Neural crest cell (in vitro differentiated cells): ENCODE data around the gene COX14. TPM values are rescaled to one million over a fixed set of nuclear protein-coding genes. Genes with fewer than 3 reads are reported as not detected.

Source experiments
- DNase-seq: peaks from one replicate; pipeline ENCODE4 v3.0.0; 2021; ENCODE audit warnings: low read depth, mixed read lengths, low spot score
- H3K27ac Mint-ChIP-seq: one replicate; pipeline ENCODE4 v1.8.0; 2021; ENCODE audit warnings: mild to moderate bottlenecking, mixed read lengths; ENCODE audit not compliant: unreplicated experiment
- H3K27me3 Mint-ChIP-seq: 2 replicates; pipeline ENCODE4 v1.8.0; 2021; ENCODE audit warnings: low read depth, mild to moderate bottlenecking, mixed read lengths
- H3K36me3 Mint-ChIP-seq: 2 replicates; pipeline ENCODE4 v1.8.0; 2021; ENCODE audit warnings: low read depth, mild to moderate bottlenecking, mixed read lengths
- H3K4me1 Mint-ChIP-seq: 2 replicates; pipeline ENCODE4 v1.8.0; 2021; ENCODE audit warnings: mixed read lengths
- H3K4me3 Mint-ChIP-seq: one replicate; pipeline ENCODE4 v1.8.0; 2021; ENCODE audit warnings: mild to moderate bottlenecking, mixed read lengths
- H3K9me3 Mint-ChIP-seq: 2 replicates; pipeline ENCODE4 v1.8.0; 2021; ENCODE audit warnings: mixed read lengths
- CTCF ChIP-seq: fragments of 200-600 bp; sonication (generic); conservative IDR thresholded peaks from 2 replicates; pipeline ENCODE4 v1.5.0; 2021; ENCODE audit warnings: antibody characterized with exemption, mild to moderate bottlenecking
- total RNA-seq: library from RNA; stranded (reverse); gene quantifications from 2 replicates; pipeline ENCODE4 v1.2.1, GENCODE V29; 2021

Gene COX14
- total RNA-seq, 1 donor from 2014 or later = 22.4 TPM

GRCh38 chr12:50104417-50105366 is 7.3 kb upstream of the COX14 start:
- H3K27me3 Mint-ChIP-seq = no peaks in the 10 kb centered on the region
- no peak for TF ChIP-seq CTCF
- no peaks in the 10 kb centered on the region for H3K4me1 Mint-ChIP-seq
- no peak for DNase-seq
- no peak overlapping the region for H3K27ac Mint-ChIP-seq
- H3K4me3 Mint-ChIP-seq = peak overlapping the region; percentile 47
- H3K9me3 Mint-ChIP-seq = no peaks in the 10 kb centered on the region
- H3K36me3 Mint-ChIP-seq = peaks cover 3% of the 10 kb centered on the region

- no peak for TF ChIP-seq CTCF
- Mint-ChIP-seq H3K4me1 (peaks cover 10% of the 10 kb centered on the region), H3K9me3 (no peaks in the 10 kb centered on the region), H3K27ac (no peak overlapping the region), H3K36me3 (no peaks in the 10 kb centered on the region), H3K27me3 (no peaks in the 10 kb centered on the region), H3K4me3 (no peak overlapping the region)
- no peak for DNase-seq
Observed at GRCh38 chr12:50105913-50106450, 6.1 kb upstream of the COX14 start.

GRCh38 chr12:50106907-50107306 is 5.1 kb upstream of the COX14 start:
- Mint-ChIP-seq H3K4me3 (no peak overlapping the region), H3K27me3 (no peaks in the 10 kb centered on the region), H3K27ac (no peak overlapping the region), H3K36me3 (no peaks in the 10 kb centered on the region), H3K4me1 (peaks cover 16% of the 10 kb centered on the region), H3K9me3 (no peaks in the 10 kb centered on the region)
- DNase-seq = no peak
- no peak for TF ChIP-seq CTCF

- no peak overlapping the region for H3K27ac Mint-ChIP-seq
- no peak overlapping the region for H3K4me3 Mint-ChIP-seq
- no peaks in the 10 kb centered on the region for H3K27me3 Mint-ChIP-seq
- no peak for TF ChIP-seq CTCF
- H3K9me3 Mint-ChIP-seq = no peaks in the 10 kb centered on the region
- no peaks in the 10 kb centered on the region for H3K36me3 Mint-ChIP-seq
- DNase-seq = no peak
- H3K4me1 Mint-ChIP-seq = peaks cover 21% of the 10 kb centered on the region
Observed at GRCh38 chr12:50107416-50108268, 4.4 kb upstream of the COX14 start.

- TF ChIP-seq CTCF = no peak
- Mint-ChIP-seq H3K4me1 (peaks cover 27% of the 10 kb centered on the region), H3K27me3 (no peaks in the 10 kb centered on the region), H3K27ac (no peak overlapping the region), H3K36me3 (no peaks in the 10 kb centered on the region), H3K9me3 (no peaks in the 10 kb centered on the region), H3K4me3 (no peak overlapping the region)
- no peak for DNase-seq
Observed at GRCh38 chr12:50109319-50109718, 2.7 kb upstream of the COX14 start.
